Stimulated activated CD4-positive, alpha-beta T cell treated with anti-CD3 and anti-CD28 coated beads, Interleukin-4, amount 100 ng/mL, for 4 hours (primary cell): ENCODE results near the gene CYP27A1.

Experiments
- DNase-seq, 2 experiments: peaks; one replicate each; pipeline ENCODE4 v3.0.0-alpha.2; 2020

CYP27A1 gene

DNA sequence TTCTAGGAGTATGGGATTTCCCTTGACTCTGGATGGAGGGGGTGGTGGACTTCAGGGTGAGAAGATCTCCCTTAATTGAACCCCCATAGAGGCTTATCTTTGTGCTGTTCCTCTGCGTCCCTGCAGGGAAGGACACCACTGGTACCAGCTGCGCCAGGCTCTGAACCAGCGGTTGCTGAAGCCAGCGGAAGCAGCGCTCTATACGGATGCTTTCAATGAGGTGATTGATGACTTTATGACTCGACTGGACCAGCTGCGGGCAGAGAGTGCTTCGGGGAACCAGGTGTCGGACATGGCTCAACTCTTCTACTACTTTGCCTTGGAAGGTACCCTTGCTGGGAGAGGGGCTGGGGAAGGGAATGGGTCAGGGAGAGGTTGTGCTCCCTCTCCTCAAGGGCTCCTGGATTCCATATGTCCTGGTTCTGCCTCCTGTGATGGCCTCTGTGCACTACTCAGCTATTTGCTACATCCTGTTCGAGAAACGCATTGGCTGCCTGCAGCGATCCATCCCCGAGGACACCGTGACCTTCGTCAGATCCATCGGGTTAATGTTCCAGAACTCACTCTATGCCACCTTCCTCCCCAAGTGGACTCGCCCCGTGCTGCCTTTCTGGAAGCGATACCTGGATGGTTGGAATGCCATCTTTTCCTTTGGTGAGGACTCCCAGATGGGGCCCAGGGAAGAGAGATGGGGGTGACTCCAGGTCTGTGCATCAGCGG lies 30.3 kb downstream of the CYP27A1 start:
- no peak for DNase-seq

DNA sequence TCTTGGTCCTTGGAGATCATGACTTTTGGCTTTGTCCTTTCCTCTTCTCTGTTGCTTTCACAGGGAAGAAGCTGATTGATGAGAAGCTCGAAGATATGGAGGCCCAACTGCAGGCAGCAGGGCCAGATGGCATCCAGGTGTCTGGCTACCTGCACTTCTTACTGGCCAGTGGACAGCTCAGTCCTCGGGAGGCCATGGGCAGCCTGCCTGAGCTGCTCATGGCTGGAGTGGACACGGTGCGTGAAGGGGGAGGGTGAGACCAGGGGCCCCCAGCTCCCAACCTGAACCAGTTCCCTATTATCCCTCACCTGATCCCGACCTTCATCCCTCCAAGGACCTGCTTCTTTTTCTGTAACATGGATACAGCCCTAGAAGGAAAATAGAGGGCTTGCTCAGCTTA lies 30.9 kb downstream of the CYP27A1 start:
- no peak for DNase-seq

DNA sequence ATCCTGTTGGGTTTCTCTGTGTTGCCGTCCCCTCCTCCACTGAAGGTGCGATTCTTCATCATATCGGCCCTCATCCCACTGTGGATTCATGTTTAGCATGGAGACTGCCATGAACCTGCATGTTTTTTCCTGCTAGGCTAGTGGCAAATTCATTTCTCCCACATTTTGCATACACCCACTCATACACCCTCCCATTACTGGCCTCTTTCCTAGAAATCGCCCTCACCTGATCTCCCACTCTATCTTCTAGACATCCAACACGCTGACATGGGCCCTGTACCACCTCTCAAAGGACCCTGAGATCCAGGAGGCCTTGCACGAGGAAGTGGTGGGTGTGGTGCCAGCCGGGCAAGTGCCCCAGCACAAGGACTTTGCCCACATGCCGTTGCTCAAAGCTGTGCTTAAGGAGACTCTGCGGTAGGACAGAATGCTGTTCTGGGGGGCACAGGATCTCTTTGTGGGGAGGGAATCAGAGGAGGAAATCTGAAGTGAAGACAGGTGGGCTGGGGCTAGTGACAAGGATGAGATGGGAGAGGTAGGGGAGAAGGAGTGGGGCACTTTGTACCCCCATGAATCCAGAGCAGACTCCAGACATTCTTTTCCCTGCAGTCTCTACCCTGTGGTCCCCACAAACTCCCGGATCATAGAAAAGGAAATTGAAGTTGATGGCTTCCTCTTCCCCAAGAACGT lies 32.0 kb downstream of the CYP27A1 start:
- no peak for DNase-seq

DNA sequence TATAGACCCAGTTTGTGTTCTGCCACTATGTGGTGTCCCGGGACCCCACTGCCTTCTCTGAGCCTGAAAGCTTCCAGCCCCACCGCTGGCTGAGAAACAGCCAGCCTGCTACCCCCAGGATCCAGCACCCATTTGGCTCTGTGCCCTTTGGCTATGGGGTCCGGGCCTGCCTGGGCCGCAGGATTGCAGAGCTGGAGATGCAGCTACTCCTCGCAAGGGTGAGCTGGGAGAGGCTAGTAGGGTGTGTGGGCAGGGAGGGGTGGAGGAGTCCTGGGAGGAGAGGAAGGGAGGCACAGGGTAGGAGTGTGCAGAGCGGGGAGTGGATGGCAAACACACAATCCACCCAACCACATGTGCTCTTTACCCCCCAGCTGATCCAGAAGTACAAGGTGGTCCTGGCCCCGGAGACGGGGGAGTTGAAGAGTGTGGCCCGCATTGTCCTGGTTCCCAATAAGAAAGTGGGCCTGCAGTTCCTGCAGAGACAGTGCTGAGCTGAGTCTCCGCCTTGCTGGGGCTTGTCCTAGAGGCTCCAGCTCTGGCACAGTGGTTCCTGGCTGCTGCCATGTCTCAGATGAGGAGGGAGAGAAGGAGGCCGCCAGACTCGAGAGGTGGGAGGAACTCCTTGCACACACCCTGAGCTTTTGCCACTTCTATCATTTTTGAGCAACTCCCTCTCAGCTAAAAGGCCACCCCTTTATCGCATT lies 32.7 kb downstream of the CYP27A1 start:
- no peak for DNase-seq

DNA sequence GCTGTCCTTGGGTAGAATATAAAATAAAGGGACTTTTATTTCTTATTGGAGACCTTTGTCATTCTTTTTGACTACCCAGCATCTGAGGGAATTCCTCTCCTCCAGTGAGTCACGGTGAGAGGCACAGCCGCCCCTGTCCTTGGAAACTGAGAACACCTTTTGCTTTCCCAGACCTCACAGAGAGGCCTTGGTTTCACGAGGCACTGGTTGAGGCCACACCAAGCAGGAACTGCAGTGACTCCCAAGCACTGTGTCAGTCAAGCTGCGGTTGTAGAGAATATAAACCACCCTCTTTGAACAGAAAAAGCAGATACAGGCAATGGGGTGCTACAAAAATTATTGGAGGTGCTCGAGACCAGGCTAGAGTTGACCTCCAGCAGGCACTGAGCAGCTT lies 33.3 kb downstream of the CYP27A1 start:
- no peak for DNase-seq

DNA sequence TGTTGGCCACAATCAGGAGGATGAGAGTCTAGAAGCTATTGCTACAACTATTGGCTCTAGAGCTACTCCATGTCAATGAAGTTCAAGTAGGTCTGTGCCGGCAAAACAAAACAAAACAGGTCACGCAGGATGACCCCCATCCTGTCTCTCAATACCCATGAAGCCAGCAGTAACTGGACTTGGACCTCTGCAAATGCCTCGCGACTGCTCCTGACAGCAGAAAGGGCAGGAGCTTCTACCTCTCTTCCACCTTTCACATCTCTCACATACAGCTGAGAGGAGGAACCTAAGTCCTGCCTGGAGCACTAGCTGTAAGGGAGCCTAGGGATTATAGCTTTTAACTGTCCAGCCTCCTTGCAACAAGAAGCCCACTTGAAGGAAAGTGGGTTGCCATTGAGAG lies 33.7 kb downstream of the CYP27A1 start:
- no peak for DNase-seq

DNA sequence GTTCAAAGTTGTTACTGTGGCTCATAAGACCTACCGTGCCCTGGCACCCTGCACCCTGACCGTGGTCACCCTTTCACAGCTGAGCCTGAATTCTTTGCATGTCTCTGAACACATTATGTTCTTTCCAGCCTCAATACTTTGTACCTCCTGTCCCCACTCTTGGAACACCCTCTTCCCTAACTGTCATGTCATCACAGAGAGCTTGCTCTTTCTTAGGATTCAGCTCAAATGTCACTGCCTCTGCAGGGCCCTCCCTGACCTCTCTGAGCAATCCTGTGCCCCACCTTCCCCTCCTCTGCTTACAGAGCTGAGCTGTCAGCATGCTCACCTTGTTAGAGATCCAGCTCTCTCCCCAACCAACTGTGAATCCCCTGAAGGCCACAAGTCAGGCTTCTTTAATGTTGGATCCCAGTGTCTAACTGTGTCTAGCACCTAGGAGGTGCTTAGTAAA lies 34.6 kb downstream of the CYP27A1 start:
- DNase-seq, result no peak

DNA sequence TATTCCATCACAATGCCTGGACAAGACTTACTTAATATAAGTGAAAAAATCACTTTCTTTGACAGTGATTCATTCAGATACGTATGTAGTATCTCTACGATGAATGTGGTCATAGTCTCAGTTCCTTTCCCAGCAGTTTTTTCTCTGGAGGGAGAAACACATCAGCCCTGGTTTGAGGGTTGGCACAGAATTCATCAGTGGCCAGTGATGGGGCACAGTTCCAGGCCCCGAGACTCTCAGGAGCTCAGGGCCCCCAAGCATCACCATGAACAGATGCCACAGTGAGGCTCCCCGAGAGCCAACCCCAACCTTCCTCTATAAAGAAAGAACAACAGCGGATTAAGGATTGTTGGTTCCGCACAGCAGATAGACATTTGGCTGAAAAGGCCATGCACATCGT lies 37.1 kb downstream of the CYP27A1 start:
- no peak for DNase-seq

DNA sequence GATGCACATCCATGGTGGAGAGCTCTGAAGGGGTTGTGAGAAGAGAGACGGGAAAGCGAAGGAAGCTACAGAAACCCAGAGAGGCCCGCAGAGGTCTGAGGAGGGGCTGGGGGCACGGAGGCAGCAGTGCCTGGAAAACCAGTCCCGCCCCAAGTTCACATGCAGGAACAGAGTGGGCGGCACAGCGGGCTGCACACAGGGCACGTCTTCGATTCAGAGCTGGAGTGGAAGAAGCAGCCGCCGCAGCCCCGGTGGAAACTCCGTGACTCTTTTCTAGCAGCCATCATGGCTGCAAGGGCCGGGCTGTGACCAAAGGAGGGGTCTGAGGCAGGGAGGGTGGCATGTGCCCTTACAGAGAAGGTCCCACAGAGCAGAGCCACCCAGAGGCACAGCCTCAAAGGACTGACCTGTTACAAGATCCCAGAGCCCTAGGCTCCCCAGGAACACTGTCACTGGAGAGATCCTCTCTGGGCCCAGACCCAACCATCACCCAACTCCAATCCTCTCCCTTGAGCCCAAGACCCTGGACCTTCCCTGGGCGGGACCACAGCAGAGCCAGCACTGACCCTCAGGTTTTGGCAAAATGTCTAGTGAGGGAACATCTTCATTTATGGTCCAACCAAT lies 38.9 kb downstream of the CYP27A1 start:
- DNase-seq, result no peak

DNA sequence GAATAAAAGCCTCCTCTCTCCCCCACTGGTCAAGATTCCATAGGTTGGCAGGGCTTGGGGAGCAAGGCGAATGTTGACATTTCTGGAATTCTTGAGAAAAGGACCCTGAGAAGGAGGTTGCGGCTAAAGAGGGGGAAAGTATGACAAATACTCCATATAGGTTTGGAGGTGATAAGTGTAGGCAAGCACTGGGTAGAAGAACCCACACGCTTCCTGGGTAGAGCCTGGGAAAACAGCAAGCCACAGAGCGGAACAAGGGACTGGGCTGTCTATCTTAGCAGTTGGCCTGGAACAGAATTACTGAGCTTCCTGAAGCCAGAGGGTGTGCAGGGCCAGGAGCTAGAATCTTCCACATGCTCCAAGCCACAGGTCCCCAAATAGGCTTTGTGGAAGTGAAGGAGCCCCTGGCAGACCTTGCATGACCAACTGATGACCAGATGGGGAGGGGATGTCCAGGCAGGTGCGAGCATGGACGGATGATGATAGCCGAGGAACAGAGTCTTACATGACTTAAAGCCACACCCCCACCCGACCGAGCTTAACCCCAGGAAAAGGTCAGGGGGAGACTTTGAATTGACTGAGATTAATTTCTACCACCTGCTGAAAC lies 39.8 kb downstream of the CYP27A1 start:
- DNase-seq, result no peak

DNA sequence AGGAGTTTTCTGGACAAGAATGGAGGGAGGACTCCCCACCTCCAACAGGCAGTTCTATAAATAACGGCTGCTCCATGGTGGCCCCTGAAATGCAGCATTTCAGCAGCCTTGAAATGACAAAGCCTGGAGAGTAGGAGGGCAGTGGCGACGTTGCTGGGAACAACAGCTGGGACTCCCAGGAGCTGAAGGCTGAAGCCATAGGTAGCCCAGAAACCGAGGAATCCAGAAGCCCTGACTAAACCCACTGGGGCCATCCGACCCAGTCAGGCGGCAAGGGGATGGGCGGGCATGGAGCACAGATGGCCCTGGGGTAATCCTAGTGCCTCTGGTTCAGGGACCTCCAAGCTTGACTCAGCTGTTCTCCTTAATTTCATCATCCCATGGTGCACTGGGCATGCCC lies 40.7 kb downstream of the CYP27A1 start:
- no peak for DNase-seq

DNA sequence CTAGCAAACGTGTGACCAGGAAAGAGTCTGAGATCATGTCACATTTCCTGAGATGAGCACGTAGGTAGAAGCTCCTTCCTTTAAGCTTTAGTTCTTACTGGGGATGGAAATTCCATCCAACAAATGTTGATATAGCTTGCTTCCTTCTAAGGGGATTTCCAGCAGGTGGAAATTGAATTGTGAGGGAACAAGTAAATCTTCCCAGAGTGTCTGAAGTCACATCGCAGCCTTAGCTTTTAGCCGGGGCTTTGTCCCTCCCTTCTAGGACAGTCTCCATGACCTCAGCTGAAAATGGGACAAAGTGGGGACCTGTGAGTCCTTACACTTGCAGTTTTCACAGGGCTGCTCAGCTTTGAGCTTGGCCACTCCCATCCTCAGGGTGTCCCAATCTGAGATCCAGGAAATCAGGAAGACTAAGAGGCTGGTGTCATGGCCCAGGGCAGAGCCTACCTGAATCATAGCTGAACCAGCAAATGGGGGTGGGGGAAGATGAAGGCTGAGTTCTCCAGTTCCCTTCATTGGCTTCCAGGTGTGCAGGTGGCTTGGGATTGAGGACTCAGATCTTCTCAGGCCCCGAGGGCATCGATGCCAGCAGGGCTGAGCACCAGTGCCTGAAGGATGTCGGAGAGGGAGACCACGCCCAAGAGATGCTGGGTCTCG lies 41.4 kb downstream of the CYP27A1 start:
- DNase-seq, result no peak

DNA sequence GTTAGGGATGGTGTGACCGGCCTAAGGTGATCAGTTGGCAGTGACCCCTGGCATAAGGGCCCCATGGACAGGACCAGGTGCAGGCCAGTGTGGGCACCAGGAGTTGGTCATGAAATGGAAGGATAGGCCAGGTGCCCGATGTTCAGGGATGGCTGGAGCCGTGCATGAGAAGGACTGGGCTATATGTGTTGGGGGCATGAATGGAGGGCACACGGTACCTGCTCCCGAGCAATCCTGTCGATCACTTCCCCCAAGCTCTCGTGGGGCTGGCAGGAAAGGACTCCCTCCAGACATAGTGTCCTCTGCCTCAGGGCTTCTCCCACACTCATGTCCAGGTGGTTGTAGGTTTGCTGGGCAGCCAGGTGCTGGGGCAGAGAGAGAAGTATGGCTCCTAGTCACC lies 42.1 kb downstream of the CYP27A1 start:
- DNase-seq, result no peak

DNA sequence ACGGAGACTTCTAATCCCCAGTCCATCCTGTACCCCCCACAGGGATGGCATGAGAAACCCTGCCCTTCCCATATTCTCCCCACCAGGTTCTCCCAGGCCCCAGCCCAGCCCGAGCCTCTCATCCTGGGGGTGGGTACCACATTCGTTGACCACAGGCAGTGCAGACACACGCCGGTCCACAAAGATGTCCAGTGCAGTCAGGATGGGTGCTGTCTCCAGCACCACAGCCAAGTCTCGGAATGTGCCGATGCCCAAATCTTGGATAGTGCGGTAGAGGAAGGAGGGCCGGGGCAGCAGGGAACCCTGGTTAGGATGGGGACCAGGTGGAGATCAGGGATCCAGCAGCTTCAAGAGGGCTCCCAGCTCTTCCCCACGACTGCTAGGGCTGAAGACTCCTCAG lies 44.8 kb downstream of the CYP27A1 start:
- no peak for DNase-seq

DNA sequence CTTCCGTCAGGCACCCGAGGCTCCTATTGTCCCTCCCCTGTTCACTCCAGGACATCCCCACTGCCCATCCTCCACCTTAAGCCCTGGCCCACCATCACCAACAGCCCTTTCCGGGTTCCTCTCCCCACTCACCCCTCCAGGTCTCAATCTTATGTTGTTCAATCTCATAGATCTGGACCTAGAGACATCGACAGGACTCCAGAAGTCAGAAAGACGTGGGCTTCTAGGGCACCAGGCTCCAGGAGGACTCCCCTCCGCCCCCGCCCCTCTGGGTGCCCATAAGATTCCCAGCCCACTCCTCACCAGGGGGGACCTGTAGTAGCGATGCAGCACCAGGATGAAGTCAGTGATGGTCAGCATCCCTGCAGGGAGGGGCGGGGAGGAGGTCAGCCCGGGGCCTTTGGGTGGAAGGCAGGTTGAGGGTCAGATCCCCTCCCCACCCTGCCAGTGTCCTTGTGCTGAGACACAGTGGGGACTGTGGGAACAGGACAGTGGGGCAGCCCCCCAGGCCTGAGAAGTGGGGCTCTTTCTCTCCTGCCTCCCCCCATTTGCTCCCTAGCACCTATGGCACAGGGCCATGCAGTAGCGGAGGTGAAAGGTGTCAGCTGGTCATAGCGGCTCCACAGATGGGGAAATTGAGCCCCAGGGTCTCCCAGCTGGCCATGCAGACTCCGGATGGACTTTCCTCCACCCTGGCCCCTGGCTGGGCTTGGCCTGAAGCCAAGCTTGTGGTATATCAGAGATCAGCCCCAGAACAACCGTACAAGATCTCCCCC lies 45.9 kb downstream of the CYP27A1 start:
- DNase-seq, result no peak

DNA sequence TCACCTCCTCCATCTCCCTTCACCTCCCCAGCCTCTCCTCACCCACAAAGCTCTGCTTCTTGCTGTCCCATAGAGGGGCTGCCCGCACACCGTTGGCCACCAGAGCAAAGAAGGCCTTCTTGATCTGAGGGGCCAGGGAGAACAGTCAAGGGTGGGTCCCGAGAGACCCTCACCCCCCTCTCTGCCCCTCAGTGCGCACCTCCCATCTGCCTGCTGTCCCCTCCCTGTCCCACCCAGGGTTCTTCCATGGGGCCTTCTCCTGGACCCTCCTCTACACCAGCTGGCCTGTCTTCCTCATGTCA lies 46.5 kb downstream of the CYP27A1 start:
- DNase-seq, result no peak

DNA sequence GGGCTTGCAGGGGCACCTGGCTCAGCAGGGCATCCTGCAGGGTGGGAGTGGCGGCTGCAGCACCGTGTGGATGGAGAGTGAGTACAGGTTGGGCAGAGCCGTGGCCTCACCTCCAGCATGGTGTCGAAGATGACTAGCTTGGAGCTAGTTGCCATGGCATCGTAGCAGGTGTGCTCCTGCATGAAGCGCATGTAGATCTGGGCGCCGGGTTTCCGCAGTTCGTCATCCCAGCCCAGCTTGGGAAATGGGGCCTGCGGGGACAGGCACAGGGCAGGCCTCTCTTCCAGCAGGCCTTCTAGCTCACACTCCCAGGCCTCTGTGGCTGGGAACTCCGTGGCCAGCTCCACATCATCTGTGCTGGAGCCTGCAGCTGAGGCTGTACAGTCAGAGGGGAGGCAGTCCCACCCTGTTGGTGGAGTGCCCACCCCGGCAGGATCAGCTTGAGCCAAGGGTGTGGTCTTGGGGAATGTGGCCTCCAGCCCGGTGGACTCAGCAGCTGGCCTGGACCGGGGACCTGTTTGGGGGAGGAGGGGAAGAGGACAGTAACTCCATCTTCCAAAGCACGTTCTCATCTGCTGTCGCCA lies 48.0 kb downstream of the CYP27A1 start:
- no peak for DNase-seq

DNA sequence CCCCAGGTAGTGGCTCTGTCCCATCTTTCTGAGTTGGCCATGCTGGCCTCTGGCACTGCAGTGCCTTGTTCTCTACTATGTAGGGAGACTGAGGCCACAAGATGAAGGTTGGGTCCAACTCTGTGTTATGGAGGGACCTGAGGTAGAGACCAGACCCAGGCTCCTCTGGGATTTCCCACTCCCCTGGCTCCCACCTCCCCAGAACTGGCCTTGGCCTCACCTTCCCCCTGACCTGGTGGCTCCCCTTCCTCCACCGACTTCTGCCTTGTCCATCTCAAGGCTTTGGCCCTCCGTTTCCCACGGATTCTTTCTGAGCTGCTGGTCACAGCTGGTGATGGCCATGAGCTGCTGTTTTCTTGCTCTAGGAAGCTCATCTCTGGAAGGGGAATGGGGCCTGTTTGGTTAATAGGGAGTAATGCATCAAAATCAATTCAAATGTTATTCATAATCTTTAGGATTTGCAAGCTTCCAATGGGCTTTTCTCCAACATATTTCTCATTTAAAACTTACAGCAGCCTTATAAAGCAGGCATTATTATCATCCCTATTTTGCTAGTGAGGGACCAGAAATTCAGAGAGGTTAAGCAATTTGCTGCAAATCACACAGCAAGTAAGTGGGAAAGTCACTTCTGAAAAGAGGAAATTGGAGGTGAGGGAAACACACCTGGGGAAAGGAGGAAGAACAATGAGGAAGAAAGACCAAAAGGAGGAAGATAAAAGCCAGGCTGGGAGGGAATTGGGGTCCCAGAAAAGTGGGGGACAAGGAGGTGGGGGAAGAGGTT lies 48.8 kb downstream of the CYP27A1 start:
- DNase-seq, result no peak

DNA sequence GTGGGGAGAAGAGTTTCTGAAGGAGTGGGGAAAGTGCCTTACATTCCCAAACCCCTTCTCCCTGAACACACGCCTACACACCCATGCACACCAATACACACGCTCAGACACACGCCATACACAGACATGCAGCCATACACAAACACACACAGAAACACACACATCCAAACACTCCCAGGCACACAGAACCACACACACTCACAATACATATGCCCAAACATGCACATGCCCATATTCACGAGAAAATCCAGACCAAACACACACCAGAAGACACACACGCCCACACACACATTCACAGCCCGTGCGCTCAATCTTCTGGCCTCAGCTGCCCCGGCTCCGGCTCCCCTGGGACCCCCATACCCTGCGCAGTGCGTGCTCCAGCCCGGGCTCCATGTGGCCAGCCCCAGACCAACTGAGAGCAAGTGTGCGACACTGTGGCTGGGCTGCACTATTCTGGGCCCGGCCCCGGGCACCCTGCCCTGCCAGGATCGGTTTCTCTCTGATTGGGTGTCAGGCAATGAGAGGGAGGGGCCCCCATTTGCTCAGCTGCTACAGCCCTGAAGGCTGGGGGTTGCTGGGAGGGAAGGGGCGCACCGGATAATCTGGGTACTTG lies 49.5 kb downstream of the CYP27A1 start, which contains the start of gene PRKAG3:
TSS of gene PRKAG3 (minus strand) at position 426 of the 613 bp plus-strand sequence.
- no peak for DNase-seq

DNA sequence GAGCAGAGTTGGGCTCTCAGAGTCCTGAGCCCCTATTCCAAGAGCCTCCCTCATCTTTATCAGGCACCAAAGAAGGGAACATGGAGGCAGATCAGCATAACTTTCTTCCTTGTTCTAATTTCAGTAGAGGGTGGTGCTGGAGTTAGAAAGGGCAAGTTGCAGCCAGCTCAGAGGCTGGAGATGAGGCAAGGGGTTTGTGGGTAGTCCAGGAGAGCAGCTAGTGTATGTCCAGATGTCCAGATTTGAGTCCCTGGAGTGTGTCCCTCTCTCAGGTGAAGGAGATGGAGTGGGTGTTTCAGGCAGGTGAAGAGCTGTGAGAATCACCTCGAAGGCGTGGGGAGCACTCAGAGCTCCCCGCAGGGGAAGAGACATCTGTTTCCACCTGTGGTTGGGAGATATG lies 50.1 kb downstream of the CYP27A1 start:
- DNase-seq, result no peak
